PFSK-1 (cell line): ENCODE results near the gene DSTYK.

Source experiments
- FOXP2 ChIP-seq: optimal IDR thresholded peaks from 2 replicates; pipeline ENCODE3; 2011; ENCODE audit warnings: borderline replicate concordance, control low read depth, inconsistent platforms; ENCODE audit not compliant: insufficient read depth; ENCODE audit errors: extremely low read length, extremely low read depth
- POLR2AphosphoS5 ChIP-seq: IDR thresholded peaks from 2 replicates; pipeline ENCODE4 v1.6.1; 2012; ENCODE audit warnings: low read depth, mild to moderate bottlenecking, control low read depth, low read length, moderate library complexity
- REST ChIP-seq, 2 experiments: IDR thresholded peaks; 2 replicates each; pipeline versions ENCODE4 v1.6.1 to v1.8.0; 2011 to 2012; ENCODE audit warnings: low read depth in 2 of 2, low read length in 2 of 2, control low read depth in 1 of 2, inconsistent platforms in 1 of 2, mild to moderate bottlenecking in 1 of 2, moderate library complexity in 1 of 2; ENCODE audit not compliant: insufficient read depth in 1 of 2
- SIN3A ChIP-seq: IDR thresholded peaks from 2 replicates; pipeline ENCODE4 v1.6.1; 2012; ENCODE audit warnings: mild to moderate bottlenecking, low read length, moderate library complexity, borderline replicate concordance; ENCODE audit not compliant: insufficient read depth
- TAF1 ChIP-seq: IDR thresholded peaks from 2 replicates; pipeline ENCODE4 v1.6.1; 2012; ENCODE audit warnings: low read length, control low read depth, borderline replicate concordance; ENCODE audit not compliant: insufficient read depth

The DSTYK gene

GRCh38 chr1:205220421-205220820 is 8.9 kb upstream of the DSTYK start:
- TF ChIP-seq TAF1: no peak
- TF ChIP-seq POLR2AphosphoS5: no peak
- no peak for TF ChIP-seq REST (IDR thresholded peaks at IDR 0.05; ENCODE audit: insufficient read depth in 1 of 2, low read depth in 2 of 2, low read length in 2 of 2)
- no peak for TF ChIP-seq SIN3A
- no peak for TF ChIP-seq FOXP2

GRCh38 chr1:205217418-205217817 is 5.9 kb upstream of the DSTYK start:
- no peak for TF ChIP-seq SIN3A
- TF ChIP-seq FOXP2: no peak
- no peak for TF ChIP-seq POLR2AphosphoS5
- no peak for TF ChIP-seq TAF1
- TF ChIP-seq REST (IDR thresholded peaks at IDR 0.05; ENCODE audit: insufficient read depth in 1 of 2, low read depth in 2 of 2, low read length in 2 of 2): no peak

- TF ChIP-seq SIN3A (no peak), POLR2AphosphoS5 (no peak), REST (IDR thresholded peaks at IDR 0.05; ENCODE audit: insufficient read depth in 1 of 2, low read depth in 2 of 2, low read length in 2 of 2) (no peak), TAF1 (no peak), FOXP2 (no peak)
Measured at GRCh38 chr1:205216588-205216987, 5.1 kb upstream of the DSTYK start.

DNA sequence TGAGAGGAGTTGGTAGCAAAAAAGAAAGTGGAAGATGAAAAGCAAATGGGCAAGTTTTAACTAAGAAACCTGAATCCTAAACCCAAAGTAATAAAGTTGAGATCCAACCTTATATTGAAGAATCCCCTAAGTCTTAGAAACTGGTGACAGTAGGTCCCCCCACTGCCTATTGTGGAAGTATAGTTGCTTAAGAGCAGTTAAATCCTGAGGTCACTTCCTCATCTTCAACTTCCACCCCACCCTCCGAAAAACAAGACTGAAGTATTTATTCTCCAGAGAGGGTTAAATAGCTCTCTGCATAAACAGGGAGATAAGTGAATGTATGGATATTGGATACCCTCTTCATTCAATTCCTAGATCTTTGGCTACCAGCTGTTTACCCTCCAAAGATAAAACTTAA is 3.3 kb upstream of the DSTYK start:
- TF ChIP-seq POLR2AphosphoS5: no peak
- no peak for TF ChIP-seq SIN3A
- no peak for TF ChIP-seq REST (IDR thresholded peaks at IDR 0.05; ENCODE audit: insufficient read depth in 1 of 2, low read depth in 2 of 2, low read length in 2 of 2)
- no peak for TF ChIP-seq TAF1
- no peak for TF ChIP-seq FOXP2

GRCh38 chr1:205211839-205212536 is 486 bp upstream of the DSTYK start:
- TF ChIP-seq SIN3A (no peak), FOXP2 (no peak), TAF1 (no peak), POLR2AphosphoS5 (no peak)
